Activated CD8-positive, alpha-beta memory T cell treated with anti-CD3 and anti-CD28 coated beads, Interleukin-2, amount 50 U/mL, for 24 hours (primary cell): Measurements from ENCODE around the gene B3GNT8.
"Not testable (repeated sequence)": the region's sequence is repeated elsewhere in the genome, so short reads cannot be mapped to it uniquely, and the experiment has no call there.

Experiments
- DNase-seq: peaks from one replicate; pipeline ENCODE4 v3.0.0-alpha.2; 2020; ENCODE audit errors: extremely low read depth

The B3GNT8 gene

GRCh38 chr19:41395355-41395754 lies 31.8 kb downstream of the B3GNT8 start:
- DNase-seq, result no peak

GRCh38 chr19:41392775-41393174 lies 34.4 kb downstream of the B3GNT8 start:
- no peak for DNase-seq

- no peak for DNase-seq
Measured at GRCh38 chr19:41391618-41392017, 35.6 kb downstream of the B3GNT8 start.

- no peak for DNase-seq
Measured at GRCh38 chr19:41386442-41386841, 40.7 kb downstream of the B3GNT8 start.

- no peak for DNase-seq
Measured at GRCh38 chr19:41384351-41384750, 42.8 kb downstream of the B3GNT8 start.

- not testable (repeated sequence) for DNase-seq
Measured at GRCh38 chr19:41381536-41381935, 45.6 kb downstream of the B3GNT8 start.

GRCh38 chr19:41377977-41378709 lies 49.0 kb downstream of the B3GNT8 start:
- no peak for DNase-seq

GRCh38 chr19:41376998-41377365 lies 50.2 kb downstream of the B3GNT8 start:
- DNase-seq, result no peak

GRCh38 chr19:41376241-41376997 lies 50.8 kb downstream of the B3GNT8 start, which contains the start of gene TMEM91:
Gene TMEM91 (plus strand): TSS chr19:41376533. CDS start chr19:41378310, 1,777 bp downstream.
- no peak for DNase-seq
